SKM-1 treated with dmso at 0.1 percent for 144 hours (cell line): ENCODE data around the gene STMND1.

Experiments used
- DNase-seq: peaks from one replicate; lab custom pipeline; 2025; ENCODE audit not compliant: unreplicated experiment; lab: John Stamatoyannopoulos, UW

Gene STMND1

DNA sequence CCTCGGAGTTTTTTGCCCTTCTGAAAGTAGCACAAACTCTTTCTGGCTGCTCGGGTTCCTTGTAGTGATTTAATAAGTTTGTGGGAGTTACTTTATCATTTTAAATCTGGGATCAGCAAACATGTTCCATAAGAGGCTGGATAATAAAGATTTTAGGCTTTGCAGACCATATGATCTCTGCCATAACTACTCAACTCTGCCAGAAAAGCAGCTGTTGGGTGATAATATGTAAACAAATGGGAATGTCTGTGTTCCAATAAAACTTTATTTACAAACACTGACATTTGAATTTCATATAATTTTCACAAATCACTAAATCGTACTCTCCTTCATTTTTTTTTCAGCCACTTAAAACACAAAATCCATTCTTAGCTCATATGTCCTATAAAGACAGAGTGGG is 3.9 kb upstream of the STMND1 start:
- DNase-seq: no peak

DNA sequence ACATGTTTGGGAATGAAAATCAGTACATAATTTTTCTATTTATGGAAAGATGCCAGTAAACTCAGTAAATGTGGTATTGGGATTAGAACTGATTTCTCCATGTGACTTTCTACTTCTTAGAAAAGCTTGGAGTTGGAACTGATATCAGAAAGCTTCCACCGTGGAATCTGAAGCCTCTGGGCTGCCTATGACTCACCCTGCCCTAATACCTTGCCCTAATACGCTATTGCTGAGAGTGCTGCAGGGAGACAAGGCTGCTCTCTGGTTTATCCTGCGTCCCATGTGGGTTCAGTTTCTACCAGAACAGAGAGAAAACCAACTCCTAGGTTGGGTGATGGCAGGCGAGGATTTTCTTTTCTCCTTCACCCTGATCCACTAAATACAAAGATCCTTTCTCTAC is 3.3 kb upstream of the STMND1 start:
- DNase-seq: no peak

DNA sequence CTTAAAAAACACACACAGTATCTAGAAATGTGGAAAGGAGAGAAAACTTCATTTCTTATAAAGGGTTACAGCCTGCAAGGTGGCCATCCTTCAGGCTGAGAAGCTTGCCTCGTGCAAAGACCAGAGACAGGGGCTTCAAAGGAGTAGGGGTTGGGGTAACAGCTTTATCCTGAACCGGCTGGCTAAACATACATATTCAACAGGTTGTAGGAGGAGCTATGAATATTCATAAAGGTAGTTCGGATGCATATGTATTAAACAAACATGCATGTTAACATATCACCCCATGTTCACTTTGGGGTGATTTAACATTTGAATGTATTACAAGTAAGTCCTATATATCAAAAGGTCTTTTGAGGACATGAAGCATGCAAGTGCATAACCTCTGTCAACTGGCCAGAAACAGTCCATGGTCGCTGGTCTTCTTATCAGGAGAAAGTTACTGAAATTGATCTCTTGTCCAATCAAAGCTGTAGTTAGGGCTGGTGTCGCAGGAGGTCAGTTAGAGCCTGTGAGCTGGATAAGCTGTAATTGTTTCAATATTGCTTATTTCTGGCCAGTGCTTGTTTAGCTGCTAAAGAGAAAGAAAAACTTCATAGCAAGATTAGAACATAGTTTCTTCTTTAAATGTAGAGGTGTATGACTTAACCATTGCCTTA is 2.3 kb upstream of the STMND1 start:
- DNase-seq: no peak

DNA sequence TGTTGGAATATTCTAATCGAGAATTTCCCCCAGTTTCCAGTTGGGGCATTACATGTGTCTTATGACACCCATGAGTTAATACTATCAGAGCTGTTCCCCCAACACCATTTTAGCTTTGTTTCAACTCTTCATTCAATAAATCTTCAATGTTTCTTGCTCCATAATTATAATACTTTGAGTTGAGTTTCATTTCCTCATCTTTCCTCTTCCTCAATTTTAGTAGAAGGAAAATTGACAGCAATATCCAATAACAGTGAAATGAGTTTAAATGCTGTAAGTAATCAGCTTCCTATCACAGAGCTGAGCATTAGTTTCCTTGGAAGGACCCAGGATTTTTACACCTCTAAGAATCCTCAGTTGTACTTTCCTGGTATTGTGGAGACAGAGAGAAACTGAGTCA is 1.0 kb upstream of the STMND1 start:
- peak; percentile 12 for DNase-seq

DNA sequence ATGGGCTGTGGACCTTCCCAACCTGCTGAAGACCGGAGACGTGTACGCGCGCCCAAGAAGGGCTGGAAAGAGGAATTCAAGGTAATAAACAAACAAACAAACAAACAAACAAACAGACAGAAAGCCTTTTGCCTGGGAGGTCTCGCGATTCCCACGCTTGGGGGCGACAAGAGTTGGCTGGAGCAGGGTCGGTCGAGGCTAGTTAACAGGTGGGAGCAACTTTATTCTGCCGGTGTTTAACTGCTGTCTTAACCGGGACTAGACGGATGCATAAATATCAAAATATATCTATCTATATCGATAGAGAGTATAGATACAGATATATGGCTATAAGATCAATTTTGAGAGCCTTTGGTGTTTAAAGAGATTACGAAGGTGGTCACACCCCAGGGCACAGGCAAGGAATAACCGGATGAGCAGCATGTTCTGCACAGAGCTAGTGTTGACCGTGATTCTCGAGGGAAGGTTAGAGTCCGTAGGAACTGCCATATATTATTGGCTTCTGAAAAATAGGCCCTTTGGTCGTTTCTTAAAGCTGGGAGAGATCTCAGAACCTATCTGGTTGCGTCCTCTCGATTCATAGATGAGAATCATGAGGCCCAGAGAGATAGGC is 514 bp downstream of the STMND1 start:
- DNase-seq: no peak

DNA sequence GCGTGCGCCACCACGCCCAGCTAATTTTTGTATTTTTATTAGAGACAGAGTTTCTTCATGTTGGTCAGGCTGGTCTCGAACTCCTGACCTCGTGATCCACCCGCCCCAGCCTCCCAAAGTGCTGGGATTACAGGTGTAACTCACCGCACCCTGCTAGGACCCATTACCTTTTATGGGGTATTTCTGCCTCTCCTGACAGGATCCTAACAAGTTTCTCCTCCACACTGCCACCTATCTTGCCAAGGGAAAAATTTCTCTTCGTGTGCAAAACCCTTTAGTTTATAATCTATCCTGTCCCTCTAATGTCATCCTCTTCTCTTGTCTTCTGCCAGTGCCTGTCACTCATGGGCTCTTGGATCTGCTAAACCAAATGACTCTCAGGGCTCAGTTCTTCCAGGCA is 1.9 kb downstream of the STMND1 start:
- DNase-seq: no peak

DNA sequence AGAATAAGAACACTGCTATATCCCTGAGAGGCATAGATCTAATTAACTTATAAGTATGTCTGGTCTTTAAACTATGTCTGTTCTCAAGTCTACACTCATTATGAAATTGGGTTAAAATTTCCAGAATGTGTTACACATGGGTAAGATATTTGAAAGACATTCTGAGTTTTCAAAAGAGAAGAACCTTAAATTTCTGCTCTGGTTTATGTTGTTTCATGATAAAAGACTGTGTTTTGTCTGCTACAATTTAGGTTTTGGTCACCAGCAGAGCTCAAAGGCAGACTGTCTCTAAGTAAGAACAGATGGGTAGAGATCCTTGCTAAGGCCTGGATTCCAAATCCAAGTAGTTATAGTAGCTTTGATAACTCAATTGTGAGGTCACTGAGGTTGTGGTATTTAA is 6.0 kb downstream of the STMND1 start:
- no peak for DNase-seq

DNA sequence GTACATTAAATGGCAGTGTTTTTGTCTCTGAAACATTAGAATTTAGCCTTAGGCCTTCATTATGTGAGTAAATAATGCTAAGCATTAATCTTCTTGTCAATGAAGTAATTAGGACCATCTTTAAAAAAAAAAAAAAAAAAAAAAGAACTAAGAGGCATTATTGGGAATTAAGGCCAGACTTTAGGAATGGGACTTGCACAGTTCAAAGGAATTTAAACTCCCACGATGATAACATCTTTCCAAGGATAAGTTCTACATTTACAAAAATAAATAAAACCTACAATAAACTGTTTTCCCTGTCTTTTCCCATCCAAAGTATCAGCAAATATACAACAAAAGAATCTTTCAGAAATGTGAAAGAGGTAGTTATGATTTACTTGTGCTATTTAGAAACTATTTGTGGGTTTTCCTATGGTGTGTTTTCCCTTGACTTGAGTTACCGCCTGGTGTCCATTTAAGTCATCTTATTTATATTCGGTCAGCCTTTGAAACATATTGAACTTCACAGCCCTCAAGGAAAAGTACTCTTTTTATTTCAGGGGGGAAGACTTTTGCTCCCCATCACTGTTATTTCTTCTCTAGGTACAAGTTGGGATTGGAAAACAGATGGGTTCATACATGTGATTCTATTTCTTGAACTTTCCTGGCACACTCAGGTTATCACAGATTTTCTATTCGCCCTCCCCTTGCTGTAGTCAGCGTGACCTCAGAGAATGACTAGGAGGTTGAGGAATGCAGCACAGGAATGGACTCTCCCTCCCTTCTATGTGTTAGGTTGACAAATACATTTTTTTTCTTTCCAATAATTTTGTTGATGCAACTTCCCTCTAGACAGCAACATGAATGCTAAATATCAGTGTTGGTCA is 13.6 kb downstream of the STMND1 start:
- no peak for DNase-seq

DNA sequence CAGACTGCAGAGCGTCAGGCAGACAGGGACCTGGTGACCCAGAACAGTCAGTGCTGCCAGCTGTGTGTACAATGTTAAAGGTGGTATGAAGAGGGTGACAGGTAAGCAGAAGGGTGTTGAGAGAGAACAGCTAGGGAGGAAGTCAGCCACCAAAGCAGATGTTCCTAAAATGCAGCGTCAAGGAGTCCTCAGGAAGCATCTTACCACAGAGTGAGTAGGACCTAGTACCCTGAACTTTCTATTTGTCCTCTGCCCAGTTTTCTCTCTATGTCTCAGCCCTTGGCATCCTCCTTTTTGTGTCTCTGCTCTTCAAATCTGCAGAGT is 14.2 kb downstream of the STMND1 start:
- DNase-seq: no peak

DNA sequence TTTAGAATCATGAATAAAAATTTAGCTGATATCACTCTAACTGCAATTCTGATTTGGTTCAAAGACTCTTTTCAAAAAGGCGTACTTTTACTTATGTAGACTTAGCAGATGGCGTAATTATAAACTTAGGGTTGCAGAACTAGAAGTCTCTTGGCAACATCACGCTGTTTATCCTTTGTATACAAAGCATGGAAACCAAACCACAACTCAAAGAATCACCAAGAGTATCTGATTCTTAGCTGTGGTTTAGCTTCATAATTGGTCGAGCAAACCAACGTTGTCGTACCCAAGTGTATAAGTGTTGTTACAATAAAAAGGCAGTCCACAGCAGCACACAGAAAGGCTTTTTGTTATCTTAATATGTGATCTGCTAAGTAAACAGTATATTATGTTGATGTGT is 18.2 kb downstream of the STMND1 start:
- no peak for DNase-seq

DNA sequence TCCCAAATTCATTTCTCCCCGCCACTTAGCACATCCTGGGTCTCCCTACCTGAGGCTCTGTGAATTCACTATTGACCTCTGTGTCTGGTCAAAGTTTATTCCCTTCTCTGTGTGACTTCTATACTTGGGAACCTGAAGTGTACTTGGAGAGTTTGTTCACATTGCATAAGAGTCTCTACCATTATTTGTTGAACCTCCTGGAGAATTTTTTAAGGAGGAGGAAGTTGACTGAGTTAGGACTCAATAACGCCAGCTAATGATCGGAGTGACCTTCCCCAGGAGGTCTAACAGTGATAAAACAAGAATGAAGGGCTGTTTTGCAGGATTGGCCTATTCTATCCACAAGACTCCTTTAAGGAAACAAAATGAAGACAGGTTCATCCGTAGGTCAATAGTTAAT is 23.6 kb downstream of the STMND1 start:
- no peak for DNase-seq

DNA sequence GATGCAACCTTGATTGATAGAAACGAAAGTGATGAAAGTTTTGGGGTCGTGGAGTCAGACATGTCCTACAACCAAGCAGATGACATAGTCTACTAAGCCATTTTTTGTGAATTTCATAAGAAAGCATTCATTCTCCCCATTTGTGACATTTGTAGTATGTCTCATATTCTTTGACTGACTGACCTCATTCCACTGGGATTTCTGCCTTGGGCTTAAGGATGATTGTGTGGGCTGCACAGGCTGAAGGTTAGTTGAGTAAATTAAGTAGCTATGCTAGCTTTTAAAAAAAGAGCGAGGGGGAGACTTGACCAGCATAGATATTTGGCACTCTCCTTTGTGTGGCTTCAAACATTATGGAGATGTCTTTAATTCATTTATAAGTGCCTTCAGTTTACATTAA is 28.9 kb downstream of the STMND1 start:
- DNase-seq: no peak

DNA sequence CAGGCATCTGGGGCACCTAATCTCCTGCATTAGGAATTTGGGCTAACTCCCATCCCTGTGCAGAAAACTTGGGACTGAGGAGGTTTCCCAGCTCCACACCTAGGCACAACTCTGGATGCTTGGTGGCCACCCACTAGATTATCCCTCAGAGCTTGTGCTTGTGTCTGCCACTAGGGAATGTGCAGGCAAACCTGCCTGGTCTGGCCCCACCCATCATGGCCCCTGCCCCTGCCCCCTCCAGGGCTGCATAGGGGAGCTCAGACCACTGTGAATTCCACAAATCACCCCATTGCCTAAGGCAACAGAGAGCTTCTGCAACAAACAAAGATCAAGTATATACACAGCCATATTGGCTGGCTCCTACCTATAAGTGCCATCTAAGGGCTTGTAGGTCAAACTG is 31.1 kb downstream of the STMND1 start:
- DNase-seq: no peak

DNA sequence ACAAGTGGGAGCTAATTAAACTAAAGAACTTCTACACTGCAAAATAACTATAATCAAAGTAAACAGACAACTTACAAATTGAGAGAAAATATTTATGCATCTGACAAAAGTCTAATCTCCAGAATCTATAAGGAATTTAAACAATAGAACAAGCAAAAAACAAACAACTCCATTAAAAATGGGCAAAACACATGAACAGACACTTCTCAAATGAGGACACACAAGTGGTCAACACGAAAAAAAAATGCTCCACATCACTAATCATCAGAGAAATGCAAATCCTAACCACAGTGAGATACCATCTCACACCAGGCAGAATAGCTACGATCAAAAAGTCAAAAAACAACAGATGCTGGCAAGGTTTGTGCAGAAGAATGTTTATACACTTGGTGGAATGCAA is 36.2 kb downstream of the STMND1 start:
- no peak for DNase-seq

DNA sequence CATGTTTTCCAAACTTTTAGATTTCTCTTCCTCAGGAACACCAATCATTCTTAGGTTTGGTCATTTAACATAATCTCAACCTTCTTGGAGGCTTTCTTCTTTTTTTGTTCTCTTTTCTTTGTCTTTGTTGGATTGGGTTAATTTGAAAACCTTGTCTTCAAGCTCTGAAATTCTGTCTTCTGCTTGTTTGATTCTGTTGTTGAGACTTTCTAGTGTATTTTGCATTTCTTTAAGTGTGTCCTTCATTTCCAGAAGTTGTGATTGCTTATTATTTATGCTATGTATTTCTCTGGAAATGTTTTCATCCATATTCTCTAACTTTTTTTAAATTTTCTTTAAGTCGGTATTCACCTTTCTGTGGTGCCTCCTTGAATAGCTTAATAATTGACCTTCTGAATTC is 42.2 kb downstream of the STMND1 start:
- DNase-seq: no peak

DNA sequence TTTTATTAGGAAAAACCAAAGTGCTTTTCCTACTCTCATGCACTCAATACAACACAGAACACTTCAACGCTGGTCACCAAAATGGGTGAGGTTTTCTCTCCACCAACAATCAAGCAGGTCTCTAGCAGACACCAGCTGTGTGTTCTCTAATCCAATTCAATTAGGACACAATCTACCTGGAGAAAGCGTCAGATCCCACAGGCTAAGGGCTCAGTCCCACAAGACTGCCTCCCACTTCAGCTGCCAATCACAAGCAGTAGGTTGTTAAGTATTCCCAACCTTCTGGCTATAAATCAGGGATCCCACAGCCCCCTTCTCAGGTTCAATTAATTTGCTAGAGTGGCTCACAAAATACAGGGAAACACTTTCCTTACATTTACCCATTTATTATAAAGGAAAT is 47.7 kb downstream of the STMND1 start:
- DNase-seq: no peak

DNA sequence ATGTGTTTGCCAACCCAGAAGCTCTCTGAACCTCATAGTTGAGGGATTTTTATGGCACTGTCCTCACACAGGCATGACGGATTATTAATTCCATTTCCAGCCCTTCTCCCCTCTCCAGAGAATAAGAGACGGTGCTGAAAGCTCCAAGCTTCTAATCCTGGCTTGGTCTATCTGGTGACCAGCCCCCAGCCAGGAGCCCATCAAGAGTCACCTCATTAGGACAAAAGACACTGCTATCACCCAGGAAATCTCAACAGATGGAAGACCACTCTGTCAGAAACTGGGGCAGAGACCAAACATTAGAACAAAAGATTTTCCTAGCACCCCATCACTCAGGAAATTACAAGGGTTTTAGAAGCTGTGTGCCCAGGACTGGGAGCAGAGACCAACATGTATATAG is 48.2 kb downstream of the STMND1 start:
- no peak for DNase-seq

DNA sequence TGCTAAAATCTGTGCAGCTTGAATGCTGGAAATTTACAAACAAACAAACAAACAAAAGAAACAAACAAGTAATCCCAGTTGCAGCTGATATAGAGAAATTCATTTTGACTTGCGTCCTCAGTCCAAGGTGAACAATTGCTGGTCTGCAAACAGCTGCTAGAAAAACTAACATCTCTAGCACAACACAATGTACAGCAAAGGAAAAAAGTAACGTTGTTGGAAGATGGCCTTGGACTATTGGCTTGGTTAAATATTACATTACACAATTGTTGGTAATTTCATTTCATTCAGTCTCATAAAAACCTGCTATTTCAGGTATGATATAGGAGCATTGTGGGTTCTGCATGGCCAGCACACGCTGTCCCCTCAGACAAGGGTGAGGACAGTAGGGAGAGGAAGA is 50.0 kb downstream of the STMND1 start:
- no peak for DNase-seq

DNA sequence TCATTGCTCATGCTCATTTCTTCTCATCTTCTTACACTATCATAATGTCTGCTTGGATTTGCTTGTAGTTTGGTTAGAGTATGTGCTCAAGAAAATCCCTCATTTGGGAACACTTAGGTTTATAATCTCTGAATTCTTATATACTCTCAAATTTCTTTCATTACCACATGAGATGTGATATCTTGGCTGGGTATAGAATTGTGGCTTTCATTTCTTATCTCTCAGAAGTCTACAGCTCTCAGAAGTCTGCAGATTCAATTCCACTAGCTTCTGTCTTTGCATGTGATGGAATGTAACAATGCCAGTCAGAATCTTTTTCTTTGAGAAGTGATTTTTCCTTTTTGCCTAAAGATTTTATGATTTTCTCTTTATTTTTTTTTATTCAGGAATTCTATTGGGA is 50.9 kb downstream of the STMND1 start:
- no peak for DNase-seq

DNA sequence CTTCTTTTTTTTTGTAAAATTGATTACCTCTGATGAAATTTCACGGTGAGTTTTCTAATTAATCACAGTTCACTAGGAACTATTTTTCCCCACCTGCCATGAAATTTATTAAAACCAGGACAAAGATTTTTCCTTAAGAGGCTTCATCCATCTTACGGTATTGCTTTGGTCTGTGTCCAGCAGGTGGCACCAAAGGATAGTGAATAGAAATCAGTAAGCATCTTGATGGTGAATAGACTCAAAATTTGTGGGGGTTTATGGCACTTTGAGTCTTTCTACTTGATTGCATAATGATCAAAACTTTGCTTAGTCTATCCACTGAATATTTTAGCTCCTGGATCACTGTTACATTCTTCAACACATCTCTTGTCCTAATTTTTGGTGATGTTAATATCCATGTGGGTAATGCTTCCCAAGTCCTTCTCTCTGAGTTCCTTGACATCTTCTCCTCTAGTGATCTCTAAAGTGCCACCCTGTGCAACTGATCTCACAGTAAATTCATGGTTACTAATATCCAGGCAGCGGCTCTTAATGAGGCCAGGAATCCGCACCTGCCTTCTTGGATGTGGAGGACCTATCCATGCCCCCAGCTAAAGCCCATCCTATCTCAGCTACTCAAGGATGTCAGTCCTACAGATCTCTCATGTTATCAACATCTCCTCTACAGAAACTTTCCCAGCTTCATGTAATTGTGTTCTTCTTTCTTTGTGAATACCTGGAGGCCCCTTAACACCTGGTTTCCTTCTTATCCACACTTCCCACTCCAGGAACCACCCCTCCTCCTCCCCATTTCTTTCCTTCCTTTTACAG is 54.5 kb downstream of the STMND1 start:
- DNase-seq: peak; percentile 35

DNA sequence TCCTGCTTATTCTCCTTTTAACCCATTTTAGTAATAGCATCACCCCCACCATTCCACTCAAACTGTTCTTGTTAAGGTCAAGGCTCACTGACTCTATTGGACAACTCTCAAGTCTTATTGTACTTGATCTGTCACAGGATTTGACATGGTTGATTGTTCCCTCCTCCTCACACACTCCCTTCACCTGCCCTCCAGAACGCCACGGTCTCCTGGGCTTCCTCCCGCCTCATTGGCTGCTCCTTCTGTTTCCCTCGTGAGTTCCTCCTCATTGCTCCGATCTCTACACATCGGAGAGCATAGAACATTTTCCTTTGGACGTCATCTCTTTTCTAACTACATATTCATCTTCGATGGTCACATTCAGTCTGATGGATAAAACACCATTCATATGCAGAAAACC is 55.1 kb downstream of the STMND1 start:
- DNase-seq: no peak

DNA sequence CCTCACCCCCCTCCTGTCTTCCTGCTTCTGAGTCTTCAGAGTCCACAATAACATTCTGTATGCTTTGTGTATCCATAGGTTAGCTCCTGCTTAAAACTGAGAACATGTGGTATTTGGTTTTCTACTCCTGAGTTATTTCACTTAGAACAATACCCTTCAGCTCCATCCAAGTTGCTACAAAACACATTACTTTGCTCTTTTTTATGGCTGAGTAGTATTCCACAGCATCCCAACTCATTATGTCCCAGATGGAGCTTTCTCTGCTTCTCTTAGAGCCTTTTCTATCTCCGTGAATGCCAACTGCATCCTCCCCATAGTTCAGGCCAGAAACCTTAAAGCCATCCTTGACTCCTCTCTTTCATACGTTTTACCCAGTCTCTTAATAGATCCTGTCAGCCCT is 55.8 kb downstream of the STMND1 start:
- DNase-seq: no peak
